SKM-1 (cell line): ENCODE data around the gene TRIM32.
"Not testable (repeated sequence)": the region's sequence is repeated elsewhere in the genome, so short reads cannot be mapped to it uniquely, and the experiment has no call there.

Source experiments
- DNase-seq: peaks from one replicate; lab custom pipeline; 2025; ENCODE audit not compliant: unreplicated experiment; lab: John Stamatoyannopoulos, UW

Gene TRIM32

DNA sequence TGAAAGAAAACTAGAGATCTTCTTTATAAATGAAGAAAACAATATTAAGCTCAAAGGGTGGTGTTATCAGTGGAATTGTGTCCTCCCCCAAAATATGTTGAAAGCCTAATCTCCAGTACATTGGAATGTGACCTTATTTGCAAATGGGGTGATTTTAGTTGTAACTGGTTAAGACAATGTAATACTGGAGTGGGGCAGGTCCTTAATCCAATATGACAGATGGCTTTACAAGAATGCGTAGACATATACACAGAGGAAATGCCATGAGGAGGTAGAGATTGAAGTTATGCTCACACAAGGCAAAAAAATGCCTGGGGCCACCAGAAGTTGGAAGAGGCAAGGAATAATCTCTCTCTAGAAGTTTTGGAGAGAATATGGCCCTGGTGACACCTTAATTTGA lies 13.7 kb upstream of the TRIM32 start:
- DNase-seq = no peak

GRCh38 chr9:116674210-116674980 lies 12.7 kb upstream of the TRIM32 start:
- no peak for DNase-seq

GRCh38 chr9:116683535-116683934 lies 3.6 kb upstream of the TRIM32 start:
- DNase-seq = no peak

DNA sequence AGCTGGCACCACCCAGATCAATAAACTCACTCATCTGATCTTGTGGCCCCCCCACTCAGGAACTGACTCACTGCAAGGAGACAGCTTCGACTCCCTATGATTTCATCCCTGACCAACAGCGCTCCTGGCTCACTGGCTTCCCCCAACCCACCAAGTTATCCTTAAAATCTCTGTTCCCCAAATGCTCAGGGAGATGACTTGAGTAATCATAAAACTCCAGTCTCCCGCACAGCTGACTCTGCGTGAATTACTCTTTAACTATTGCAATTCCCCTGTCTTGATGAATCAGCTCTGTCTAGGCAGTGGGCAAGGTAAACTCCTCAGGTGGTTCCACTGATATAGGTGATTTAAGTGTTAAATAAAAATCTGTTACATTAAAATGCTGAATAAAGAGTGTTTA lies 1.9 kb upstream of the TRIM32 start:
- no peak for DNase-seq

DNA sequence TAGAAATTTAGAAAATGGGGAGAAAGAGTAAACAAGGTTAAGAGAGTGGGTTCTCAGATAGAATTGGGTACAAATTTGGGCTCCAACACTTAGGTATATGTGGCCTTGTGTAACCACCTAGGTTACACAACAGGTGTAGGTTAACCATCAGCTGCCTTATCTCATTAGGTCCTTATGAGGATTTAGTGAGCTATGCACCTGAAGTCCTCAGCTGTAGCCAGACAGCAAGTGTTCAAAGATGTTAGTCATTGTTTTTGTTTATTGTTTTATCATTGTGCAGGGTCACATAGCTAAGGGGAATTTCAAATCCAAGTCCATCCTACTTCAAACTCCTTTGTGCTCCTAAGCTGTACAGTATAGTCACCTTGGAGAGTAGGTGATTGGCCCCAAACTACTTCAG lies 970 bp upstream of the TRIM32 start:
- DNase-seq = no peak

GRCh38 chr9:116686693-116687073 lies 422 bp upstream of the TRIM32 start:
- no peak for DNase-seq

DNA sequence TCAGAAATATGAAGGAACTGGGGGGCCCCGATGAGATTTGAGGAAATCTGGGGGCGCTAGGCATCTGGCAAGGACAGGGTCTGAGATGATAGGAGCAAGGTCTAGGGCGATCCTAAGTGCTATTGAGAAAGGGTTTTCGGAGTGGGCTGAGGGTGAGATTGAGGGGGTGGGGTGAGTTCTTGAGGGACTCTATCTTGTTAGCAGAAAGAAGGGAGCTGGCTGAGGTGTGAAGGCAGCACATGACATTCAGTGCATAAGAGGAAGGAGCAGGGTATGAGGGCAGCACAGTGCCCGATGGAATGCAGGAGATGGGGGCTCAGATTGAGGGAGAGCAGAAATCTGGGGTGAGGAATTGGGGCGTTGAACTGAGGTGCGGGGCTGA lies 640 bp downstream of the TRIM32 start:
- no peak for DNase-seq

DNA sequence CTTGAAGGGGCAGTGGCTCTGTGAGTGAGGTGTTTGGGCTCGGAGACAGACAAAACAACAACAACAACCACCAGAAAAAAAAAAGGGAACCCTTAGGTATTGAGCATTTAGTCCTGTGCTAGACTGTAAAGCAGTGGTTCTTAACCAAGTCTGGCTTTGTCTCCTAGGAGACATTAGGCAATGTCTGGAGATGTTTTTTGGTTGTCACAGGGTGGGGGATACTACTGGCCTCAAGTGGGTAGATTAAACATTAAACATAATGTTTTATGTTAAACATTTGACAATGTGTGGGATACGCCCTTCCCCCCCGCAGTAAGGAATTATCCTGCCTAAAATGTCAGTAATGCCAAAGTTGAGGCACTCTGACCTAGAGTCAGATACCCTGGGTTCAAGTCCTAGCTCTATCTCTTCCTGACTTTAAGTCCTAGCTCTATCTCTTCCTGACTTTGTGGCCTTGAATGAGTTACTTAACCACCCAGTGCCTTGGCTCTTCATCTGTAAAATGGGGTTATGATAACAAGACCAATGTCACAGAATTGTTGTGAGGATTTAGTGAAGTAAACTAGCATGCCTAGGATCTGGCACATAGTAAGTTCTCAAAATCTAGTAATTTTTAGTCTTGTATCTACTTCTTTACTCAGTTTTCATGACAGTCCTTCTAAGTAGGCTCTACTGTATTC lies 1.8 kb downstream of the TRIM32 start:
- DNase-seq = no peak

DNA sequence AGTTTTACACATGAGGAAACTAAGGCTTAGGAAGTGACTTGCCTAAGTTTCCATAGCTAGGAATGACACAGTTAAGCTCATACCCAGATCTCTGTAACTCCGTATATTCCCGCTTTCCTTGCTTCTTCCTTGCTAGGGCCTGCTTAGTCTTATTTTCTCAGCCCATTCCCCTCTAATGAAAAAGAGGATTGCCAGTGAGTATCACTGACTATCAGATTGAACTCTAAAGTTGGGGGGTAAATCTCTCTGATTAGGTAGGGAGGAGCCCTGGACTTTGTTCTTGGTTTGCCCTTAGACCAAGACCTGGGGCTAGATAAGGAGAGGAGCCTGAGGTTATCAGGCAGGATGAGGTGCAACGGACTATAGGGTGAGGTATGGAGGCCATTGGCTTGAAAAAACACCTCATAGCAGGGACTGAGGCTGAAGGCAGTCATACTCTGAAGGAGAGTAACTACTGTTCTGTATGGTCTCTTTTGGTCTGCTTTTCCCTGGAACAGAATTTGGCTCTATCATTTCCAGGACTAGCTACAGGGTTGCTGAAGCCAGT lies 2.5 kb downstream of the TRIM32 start:
- no peak for DNase-seq

- DNase-seq = not testable (repeated sequence)
Observed at GRCh38 chr9:116690805-116691204, 3.7 kb downstream of the TRIM32 start.

DNA sequence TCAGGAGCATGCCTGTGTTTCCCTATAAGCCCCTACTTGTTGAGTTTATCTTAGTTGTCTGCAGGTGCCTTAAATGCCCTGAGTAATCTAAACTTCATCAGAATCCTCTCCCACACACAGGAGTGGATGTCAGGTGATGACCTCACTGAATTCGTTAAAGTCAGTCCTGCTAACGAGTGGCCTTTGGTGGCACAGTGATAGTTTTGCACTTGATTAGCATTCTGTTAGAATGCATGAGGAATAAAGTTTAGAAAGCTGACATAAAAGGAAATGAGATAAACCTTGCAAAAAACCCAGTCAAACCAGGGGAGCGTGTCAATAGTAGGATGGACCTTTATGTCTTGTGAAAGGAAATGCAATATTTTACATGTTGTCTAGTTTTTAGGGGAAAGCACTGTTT lies 4.5 kb downstream of the TRIM32 start:
- no peak for DNase-seq

- DNase-seq = no peak
Observed at GRCh38 chr9:116692616-116693015, 5.5 kb downstream of the TRIM32 start.

DNA sequence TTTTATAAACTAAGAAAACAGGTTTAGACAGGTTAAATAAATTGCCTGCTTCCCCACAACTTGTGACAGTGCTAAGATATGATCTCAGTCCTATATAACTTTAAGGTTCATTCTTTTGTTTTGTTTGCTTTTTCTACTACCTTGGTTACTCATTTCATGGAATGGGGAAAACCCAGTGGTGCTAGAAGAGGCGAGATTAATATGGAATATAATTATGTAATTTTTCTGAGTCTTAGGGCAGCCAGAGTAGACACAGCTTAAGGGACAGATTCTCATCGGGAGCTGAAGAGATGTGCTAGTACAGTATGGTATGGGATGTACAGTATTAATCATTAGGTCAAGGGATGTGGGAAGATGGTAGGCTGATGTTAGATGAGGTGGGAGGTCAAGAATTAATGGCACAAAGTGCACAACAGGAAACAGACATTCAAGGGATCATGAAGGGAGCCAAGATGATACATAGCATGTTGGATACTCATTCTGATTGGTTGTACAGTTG lies 6.2 kb downstream of the TRIM32 start:
- no peak for DNase-seq

DNA sequence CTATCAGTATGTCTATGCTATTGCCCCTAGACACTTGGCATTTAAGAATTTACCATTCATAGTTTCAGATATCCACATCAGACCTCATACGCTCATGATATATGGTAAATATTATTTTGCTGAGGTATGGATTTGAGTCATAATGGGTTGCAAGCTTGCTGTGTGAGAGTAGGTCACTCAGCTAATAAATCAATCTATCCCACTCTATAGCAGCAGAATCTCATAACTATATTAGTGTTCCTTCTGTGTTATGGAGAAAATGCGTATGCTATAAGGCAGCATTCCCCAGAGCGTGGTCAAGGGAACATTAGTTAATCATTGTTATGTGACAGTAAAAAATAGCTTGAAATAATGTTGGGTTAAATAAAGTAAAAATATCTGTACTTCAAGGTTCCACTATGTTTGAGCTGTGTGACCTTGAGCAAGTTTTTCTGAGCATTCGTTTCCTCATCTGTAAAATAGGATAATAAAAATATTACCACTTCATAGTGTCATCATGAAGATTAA lies 7.7 kb downstream of the TRIM32 start:
- DNase-seq = no peak

DNA sequence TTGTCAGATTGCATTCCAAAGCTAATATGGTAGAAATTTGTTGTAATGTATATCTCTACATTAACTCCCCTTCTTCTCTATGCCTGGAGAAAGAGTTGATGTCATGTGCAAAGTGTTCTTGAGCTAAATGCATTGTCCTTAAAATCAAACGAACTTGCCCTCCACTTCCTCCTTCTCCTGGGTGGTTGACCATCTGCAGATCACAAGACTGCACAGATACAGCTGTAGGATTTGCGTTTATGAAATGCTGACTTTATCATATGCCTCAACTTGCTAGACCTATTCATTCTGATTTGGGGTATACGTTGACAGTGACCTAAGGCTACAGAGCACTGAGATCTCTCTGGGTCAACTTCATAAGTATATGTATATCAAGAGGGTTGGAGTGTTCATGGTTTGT lies 8.3 kb downstream of the TRIM32 start:
- DNase-seq = no peak

DNA sequence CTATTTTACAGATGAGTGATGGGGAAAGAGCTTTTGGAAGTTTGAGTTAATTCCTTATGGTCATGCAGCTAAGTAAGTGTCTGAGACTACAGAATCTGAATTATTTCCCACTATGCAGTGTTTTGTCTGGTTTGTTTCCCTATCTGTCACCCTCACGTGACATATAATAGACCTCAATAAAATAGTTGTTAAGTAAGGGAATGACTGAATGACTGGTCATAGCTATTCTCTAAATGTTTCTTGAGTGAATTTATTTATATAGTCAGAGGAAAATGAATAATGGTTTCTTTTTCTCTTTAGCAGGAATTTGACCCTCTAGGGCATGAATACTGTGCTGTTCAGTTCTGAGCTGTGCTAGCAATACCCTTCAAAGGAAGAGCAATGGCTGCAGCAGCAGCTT lies 10.3 kb downstream of the TRIM32 start:
- DNase-seq = no peak

DNA sequence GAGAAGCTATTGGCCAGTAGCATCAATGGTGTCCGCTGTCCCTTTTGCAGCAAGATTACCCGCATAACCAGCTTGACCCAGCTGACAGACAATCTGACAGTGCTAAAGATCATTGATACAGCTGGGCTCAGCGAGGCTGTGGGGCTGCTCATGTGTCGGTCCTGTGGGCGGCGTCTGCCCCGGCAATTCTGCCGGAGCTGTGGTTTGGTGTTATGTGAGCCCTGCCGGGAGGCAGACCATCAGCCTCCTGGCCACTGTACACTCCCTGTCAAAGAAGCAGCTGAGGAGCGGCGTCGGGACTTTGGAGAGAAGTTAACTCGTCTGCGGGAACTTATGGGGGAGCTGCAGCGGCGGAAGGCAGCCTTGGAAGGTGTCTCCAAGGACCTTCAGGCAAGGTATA lies 10.8 kb downstream of the TRIM32 start:
- DNase-seq = no peak

GRCh38 chr9:116700279-116700678 lies 13.2 kb downstream of the TRIM32 start:
- no peak for DNase-seq

GRCh38 chr9:116700882-116701865 lies 14.1 kb downstream of the TRIM32 start:
- no peak for DNase-seq

DNA sequence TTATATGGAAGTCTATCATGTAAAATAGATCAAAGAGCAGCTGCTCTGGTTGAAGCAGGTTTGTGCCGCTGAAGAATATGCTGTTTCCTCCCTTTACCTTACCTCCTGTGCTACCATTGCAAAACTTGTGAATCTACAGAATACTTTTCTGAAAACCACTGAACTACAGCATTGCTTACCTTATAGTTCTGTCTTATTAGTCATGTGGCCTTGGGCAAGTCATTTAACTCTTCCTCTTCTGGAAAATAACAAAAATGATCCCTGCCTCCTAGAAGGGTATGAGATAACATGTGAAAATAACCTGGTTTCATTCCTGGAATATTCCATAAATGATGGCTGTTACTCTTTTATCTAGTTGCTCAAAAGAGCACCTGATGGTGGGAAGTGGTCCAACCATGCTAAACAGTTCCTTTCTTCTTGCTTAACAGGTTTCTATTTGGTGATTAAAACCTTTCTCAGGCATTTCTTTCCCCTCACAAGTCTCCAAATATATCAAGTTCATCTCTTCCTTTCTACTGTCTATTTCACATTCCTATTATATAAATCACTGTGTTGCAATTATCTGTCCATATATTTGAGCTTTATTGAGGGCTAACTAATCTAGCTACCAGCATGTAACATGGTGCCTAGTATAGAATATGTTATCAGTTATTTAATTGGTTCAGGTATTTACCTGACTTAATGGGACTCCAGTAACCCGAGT lies 15.0 kb downstream of the TRIM32 start:
- DNase-seq = no peak
